ENCODE results near the gene KIAA2012.

- TF ChIP-seq, protein P1, sequence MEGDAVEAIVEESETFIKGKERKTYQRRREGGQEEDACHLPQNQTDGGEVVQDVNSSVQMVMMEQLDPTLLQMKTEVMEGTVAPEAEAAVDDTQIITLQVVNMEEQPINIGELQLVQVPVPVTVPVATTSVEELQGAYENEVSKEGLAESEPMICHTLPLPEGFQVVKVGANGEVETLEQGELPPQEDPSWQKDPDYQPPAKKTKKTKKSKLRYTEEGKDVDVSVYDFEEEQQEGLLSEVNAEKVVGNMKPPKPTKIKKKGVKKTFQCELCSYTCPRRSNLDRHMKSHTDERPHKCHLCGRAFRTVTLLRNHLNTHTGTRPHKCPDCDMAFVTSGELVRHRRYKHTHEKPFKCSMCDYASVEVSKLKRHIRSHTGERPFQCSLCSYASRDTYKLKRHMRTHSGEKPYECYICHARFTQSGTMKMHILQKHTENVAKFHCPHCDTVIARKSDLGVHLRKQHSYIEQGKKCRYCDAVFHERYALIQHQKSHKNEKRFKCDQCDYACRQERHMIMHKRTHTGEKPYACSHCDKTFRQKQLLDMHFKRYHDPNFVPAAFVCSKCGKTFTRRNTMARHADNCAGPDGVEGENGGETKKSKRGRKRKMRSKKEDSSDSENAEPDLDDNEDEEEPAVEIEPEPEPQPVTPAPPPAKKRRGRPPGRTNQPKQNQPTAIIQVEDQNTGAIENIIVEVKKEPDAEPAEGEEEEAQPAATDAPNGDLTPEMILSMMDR (IDR thresholded peaks at IDR 0.05) = no peak
- no peak for TF ChIP-seq EZH2 (IDR thresholded peaks at IDR 0.05; ENCODE audit: borderline replicate concordance, insufficient read depth, low read depth, low read length, poor library complexity, severe bottlenecking)
These were observed 76.9 kb downstream of the KIAA2012 start for GRCh38 chr2:202149936-202150335.

All from B cell (primary cell).